Fibroblast of lung (primary cell): ENCODE results near the gene PLEKHA6.

ENCODE experiments used
- CTCF ChIP-seq, 2 donors: IDR thresholded peaks in 1 of 2; conservative IDR thresholded peaks in 1 of 2; 1 replicate in 1 of 2; 2 replicates in 1 of 2; pipeline ENCODE4 v1.5.1; 2011 to 2012; ENCODE audit warnings: low read length in 2 of 2, control low read depth in 1 of 2, inconsistent platforms in 1 of 2, low read depth in 1 of 2, mild to moderate bottlenecking in 1 of 2
- EZH2 ChIP-seq: IDR thresholded peaks from 2 replicates; pipeline ENCODE4 v1.5.1; 2012; ENCODE audit warnings: low read length, control low read depth, mild to moderate bottlenecking; ENCODE audit errors: missing control alignments

GRCh38 chr1:204402391-204402790, 42.7 kb upstream of the PLEKHA6 start:
- TF ChIP-seq CTCF (conservative IDR thresholded peaks at IDR 0.05 in 1 of 2, IDR thresholded peaks at IDR 0.05 in 1 of 2; ENCODE audit: low read depth in 1 of 2, low read length in 2 of 2) (no peak), EZH2 (no peak)
